ENCODE results near the gene CCDC9. TPM values are rescaled to one million over a fixed set of nuclear protein-coding genes. Genes with fewer than 3 reads are reported as not detected.

CCDC9 gene
- total RNA-seq, 1 experiment from 2014 or later = 36.9 TPM

DNA sequence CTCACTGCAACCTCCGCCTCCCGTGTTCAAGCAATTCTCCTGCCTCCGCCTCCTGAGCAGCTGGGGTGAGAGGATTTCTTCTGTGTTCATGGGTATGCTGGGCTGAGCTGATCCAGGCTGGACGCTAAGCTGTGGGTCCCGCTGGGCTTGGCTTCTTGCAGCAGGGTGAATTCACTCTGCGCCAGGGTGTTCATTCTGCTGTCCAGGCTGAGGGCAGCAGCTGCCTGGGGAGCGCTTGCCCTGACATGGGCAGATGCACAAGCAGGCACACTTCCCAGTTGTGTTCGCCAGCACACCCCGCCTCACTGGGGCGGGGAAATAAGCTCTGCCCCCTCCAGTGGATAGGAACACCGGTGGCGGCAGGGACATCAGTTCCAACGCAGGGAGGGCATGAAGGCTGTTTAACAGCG lies 11.0 kb downstream of the CCDC9 start:
- H3K27ac Mint-ChIP-seq = no peak overlapping the region; a peak in 1 of 7 replicates
- H3K9me3 ChIP-seq (ENCODE audit: control insufficient read depth, low read depth, low read length) = no peaks in the 10 kb centered on the region
- no peak overlapping the region for H3K56ac ChIP-seq (ENCODE audit: insufficient read length, low read depth, low read length)
- H2BK15ac ChIP-seq (ENCODE audit: low read depth, low read length) = no peak overlapping the region
- no peak overlapping the region for H2AFZ ChIP-seq (ENCODE audit: low read length)
- no peak overlapping the region for H3K4me2 ChIP-seq (ENCODE audit: insufficient read depth, insufficient read length, low read length)
- peaks cover 8 to 15% of the 10 kb centered on the region in 2 experiments for H3K4me1 Mint-ChIP-seq
- TF ChIP-seq CTCF (conservative IDR thresholded peaks at IDR 0.05) = no peak
- no peak overlapping the region for H3K18ac ChIP-seq (ENCODE audit: insufficient read length, low read depth, low read length)
- H3K27me3 ChIP-seq (ENCODE audit: insufficient read depth, low read length) = no peaks in the 10 kb centered on the region
- no peak overlapping the region for H4K91ac ChIP-seq (ENCODE audit: insufficient read length, low read depth, low read length)
- H4K5ac ChIP-seq (ENCODE audit: insufficient read length, low read depth, low read length) = no peak overlapping the region
- H3T11ph ChIP-seq (ENCODE audit: low read length) = no peak overlapping the region
- no peaks in the 10 kb centered on the region for H3K9me3 Mint-ChIP-seq
- H3K27me3 Mint-ChIP-seq (ENCODE audit: low read depth) = no peaks in the 10 kb centered on the region
- H2AK5ac ChIP-seq (ENCODE audit: insufficient read length, low read length) = no peak overlapping the region
- H3K9ac ChIP-seq (ENCODE audit: extremely low read depth, insufficient read length, low read length) = no peak overlapping the region
- H3K14ac ChIP-seq (ENCODE audit: insufficient read depth, low read length) = no peak overlapping the region
- H3K23me2 ChIP-seq (ENCODE audit: insufficient read length, low read depth, low read length, poor library complexity, severe bottlenecking) = peaks cover under 1% of the 10 kb centered on the region
- H4K20me1 ChIP-seq (ENCODE audit: control insufficient read depth, insufficient read depth, insufficient read length) = no peaks in the 10 kb centered on the region
- no peak overlapping the region for H3K23ac ChIP-seq (ENCODE audit: insufficient read length, low read depth, low read length)
- H2BK20ac ChIP-seq (ENCODE audit: low read depth, low read length, poor library complexity, severe bottlenecking) = no peak overlapping the region
- no peak overlapping the region for H3K4ac ChIP-seq (ENCODE audit: low read depth, low read length)
- no peak overlapping the region for H2BK120ac ChIP-seq (ENCODE audit: low read depth, low read length, poor library complexity, severe bottlenecking)
- no peak overlapping the region for H3K27ac ChIP-seq (ENCODE audit: insufficient read length, low read depth, low read length)
- no peaks in the 10 kb centered on the region for H3K79me1 ChIP-seq (ENCODE audit: insufficient read depth, low read depth, low read length, poor library complexity, severe bottlenecking)
- peaks cover under 1% of the 10 kb centered on the region; the same call in 1 of the 2 replicates for H3K4me1 ChIP-seq (ENCODE audit: insufficient read depth, low read length)
- DNase-seq = no peak
- no CpG with 5 or more reads among the region's 14 CpGs for WGBS (ENCODE audit: extremely low coverage, insufficient read length, low lambda C conversion rate)
- H3K79me2 ChIP-seq (ENCODE audit: insufficient read depth, low read length) = no peaks in the 10 kb centered on the region
- H4K8ac ChIP-seq (replicated peaks; ENCODE audit: insufficient read length, low read depth, low read length) = no peak overlapping the region
- H2BK12ac ChIP-seq (ENCODE audit: insufficient read length, low read depth, low read length) = no peak overlapping the region
- H2BK5ac ChIP-seq (ENCODE audit: insufficient read length, low read length) = no peak overlapping the region
- H3K4me3 Mint-ChIP-seq = no peak overlapping the region
- H3K36me3 Mint-ChIP-seq (ENCODE audit: insufficient read depth in 1 of 3, low read depth in 3 of 3) = peaks cover 34 to 65% (median 64%) of the 10 kb centered on the region in 3 experiments

Data from H9 (cell line).